ENCODE results near the gene COX17. TPM values are rescaled to one million over a fixed set of nuclear protein-coding genes. Genes with fewer than 3 reads are reported as not detected.

COX17 gene
- total RNA-seq, 1 experiment from 2014 or later: 51.6 TPM

DNA sequence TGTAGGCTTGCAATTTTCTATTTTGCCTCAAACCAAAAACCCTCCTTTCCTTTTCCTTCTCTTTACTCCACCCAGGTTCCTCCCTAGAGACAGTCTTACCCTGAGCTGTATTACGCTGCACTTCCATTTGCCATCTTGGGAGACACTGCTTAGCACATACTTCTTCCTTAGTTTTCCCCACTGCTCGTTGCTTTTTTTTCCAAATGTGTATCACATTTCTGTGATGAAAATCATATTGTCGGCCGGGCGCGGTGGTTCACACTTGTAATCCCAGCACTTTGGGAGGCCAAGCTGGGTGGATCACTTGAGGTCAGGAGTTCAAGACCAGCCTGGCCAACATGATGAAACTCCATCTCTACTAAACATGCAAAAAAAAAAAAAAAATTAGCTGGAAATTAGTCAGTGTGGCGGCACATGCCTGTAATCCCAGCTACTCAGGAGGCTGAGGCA is 46.3 kb downstream of the COX17 start:
- no peaks in the 10 kb centered on the region for H3K9me3 ChIP-seq (ENCODE audit: control insufficient read depth in 1 of 2, insufficient read depth in 1 of 2, low read depth in 1 of 2, low read length in 2 of 2)
- no TSS peak for BruUV-seq (replicated peaks)
- POLR2A ChIA-PET: no interaction called here
- RAD21 ChIA-PET (ENCODE audit: low non-redundant PET in 1 of 2, low total read pairs in 2 of 2, uncharacterized antibody in 2 of 2, unreplicated experiment in 2 of 2): no interaction called here
- H3K9me2 ChIP-seq (ENCODE audit: insufficient read depth): no peaks in the 10 kb centered on the region
- DNase-seq (ENCODE audit: low read depth, low spot score) (no peak), ATAC-seq (no peak)
- CTCF ChIA-PET: interaction anchor here (0.7 kb wide), 1 partner anchor 742 kb away, joined by 3 read pairs; no protein-coding TSS in a partner anchor
- no peak overlapping the region for H3K9ac ChIP-seq (ENCODE audit: low read length)
- H3K4me3 ChIP-seq (replicated peaks in 1 of 2; ENCODE audit: low read depth in 1 of 2, low read length in 2 of 2): no peak overlapping the region
- H3K4me2 ChIP-seq (ENCODE audit: low read length): no peak overlapping the region
- no peaks in the 10 kb centered on the region for H3K4me1 ChIP-seq (ENCODE audit: control insufficient read depth in 1 of 2, insufficient read depth in 2 of 2, low read length in 2 of 2)
- no peak overlapping the region for H3K27ac ChIP-seq (ENCODE audit: low read depth, low read length)
- peaks cover 3% of the 10 kb centered on the region; the same call in 1 of the 2 replicates for H3K27me3 ChIP-seq (ENCODE audit: insufficient read depth, low read length)
- no peaks in the 10 kb centered on the region for H3K79me2 ChIP-seq (ENCODE audit: insufficient read depth, low read length)
- TF ChIP-seq CBX3 (IDR thresholded peaks at IDR 0.05; ENCODE audit: low read depth) (no peak), SRF (IDR thresholded peaks at IDR 0.05; ENCODE audit: low read depth) (no peak), CEBPB (IDR thresholded peaks at IDR 0.05; ENCODE audit: low read depth) (no peak), POLR2AphosphoS5 (IDR thresholded peaks at IDR 0.05; ENCODE audit: low read depth, low read length) (no peak), ZFX (IDR thresholded peaks at IDR 0.05) (no peak), TCF7L2 (IDR thresholded peaks at IDR 0.05; ENCODE audit: borderline replicate concordance, extremely low read depth, insufficient read depth, insufficient read length) (no peak), SP1 (IDR thresholded peaks at IDR 0.05; ENCODE audit: low read depth) (no peak), ELF1 (IDR thresholded peaks at IDR 0.05; ENCODE audit: borderline replicate concordance, low read depth) (no peak), EGR1 (IDR thresholded peaks at IDR 0.05; ENCODE audit: low read depth) (no peak), YY1 (IDR thresholded peaks at IDR 0.05; ENCODE audit: extremely low read depth, insufficient replicate concordance, low read depth, low read length) (no peak), EZH2 (IDR thresholded peaks at IDR 0.05) (no peak)
- TF ChIP-seq, protein P1, sequence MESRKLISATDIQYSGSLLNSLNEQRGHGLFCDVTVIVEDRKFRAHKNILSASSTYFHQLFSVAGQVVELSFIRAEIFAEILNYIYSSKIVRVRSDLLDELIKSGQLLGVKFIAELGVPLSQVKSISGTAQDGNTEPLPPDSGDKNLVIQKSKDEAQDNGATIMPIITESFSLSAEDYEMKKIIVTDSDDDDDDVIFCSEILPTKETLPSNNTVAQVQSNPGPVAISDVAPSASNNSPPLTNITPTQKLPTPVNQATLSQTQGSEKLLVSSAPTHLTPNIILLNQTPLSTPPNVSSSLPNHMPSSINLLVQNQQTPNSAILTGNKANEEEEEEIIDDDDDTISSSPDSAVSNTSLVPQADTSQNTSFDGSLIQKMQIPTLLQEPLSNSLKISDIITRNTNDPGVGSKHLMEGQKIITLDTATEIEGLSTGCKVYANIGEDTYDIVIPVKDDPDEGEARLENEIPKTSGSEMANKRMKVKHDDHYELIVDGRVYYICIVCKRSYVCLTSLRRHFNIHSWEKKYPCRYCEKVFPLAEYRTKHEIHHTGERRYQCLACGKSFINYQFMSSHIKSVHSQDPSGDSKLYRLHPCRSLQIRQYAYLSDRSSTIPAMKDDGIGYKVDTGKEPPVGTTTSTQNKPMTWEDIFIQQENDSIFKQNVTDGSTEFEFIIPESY (IDR thresholded peaks at IDR 0.05; ENCODE audit: extremely low read depth, insufficient replicate concordance, low read length): no peak
- TF ChIP-seq, protein P2, sequence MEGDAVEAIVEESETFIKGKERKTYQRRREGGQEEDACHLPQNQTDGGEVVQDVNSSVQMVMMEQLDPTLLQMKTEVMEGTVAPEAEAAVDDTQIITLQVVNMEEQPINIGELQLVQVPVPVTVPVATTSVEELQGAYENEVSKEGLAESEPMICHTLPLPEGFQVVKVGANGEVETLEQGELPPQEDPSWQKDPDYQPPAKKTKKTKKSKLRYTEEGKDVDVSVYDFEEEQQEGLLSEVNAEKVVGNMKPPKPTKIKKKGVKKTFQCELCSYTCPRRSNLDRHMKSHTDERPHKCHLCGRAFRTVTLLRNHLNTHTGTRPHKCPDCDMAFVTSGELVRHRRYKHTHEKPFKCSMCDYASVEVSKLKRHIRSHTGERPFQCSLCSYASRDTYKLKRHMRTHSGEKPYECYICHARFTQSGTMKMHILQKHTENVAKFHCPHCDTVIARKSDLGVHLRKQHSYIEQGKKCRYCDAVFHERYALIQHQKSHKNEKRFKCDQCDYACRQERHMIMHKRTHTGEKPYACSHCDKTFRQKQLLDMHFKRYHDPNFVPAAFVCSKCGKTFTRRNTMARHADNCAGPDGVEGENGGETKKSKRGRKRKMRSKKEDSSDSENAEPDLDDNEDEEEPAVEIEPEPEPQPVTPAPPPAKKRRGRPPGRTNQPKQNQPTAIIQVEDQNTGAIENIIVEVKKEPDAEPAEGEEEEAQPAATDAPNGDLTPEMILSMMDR (IDR thresholded peaks at IDR 0.05 in 2 of 3, conservative IDR thresholded peaks at IDR 0.05 in 1 of 3; ENCODE audit: borderline replicate concordance in 1 of 3, insufficient read depth in 1 of 3, low read depth in 2 of 3, low read length in 2 of 3): no peak
- intact Hi-C loops (cut with micrococcal nuclease): no loop called here
- H3K36me3 ChIP-seq (ENCODE audit: control insufficient read depth in 1 of 2, insufficient read depth in 2 of 2, low read length in 2 of 2): no peaks in the 10 kb centered on the region
- no peaks in the 10 kb centered on the region for H4K20me1 ChIP-seq (ENCODE audit: insufficient read depth)
- H2AFZ ChIP-seq (ENCODE audit: low read depth, low read length, poor library complexity, severe bottlenecking): no peak overlapping the region
